GM12892 (cell line): ENCODE measurements around the gene BRD9. TPM values are rescaled to one million over a fixed set of nuclear protein-coding genes. Genes with fewer than 3 reads are reported as not detected.
"Not testable (repeated sequence)": the region's sequence is repeated elsewhere in the genome, so short reads cannot be mapped to it uniquely, and the experiment has no call there.

Experiments
- DNase-seq: peaks from one replicate; pipeline ENCODE4 v3.0.0; 2011; ENCODE audit not compliant: insufficient read length
- FAIRE-seq: peaks from 2 replicates; lab custom pipeline; 2011; peaks lifted over from hg19 to GRCh38; lab: Jason Lieb, UNC
- POLR2A ChIP-seq: IDR thresholded peaks from 2 replicates; pipeline ENCODE4 v1.6.1; 2011; ENCODE audit warnings: low read depth, low read length, control low read depth
- POLR2AphosphoS5 ChIP-seq: IDR thresholded peaks from 2 replicates; pipeline ENCODE4 v1.6.1; 2011; ENCODE audit warnings: low read depth, low read length, control low read depth
- TAF1 ChIP-seq: IDR thresholded peaks from 2 replicates; pipeline ENCODE4 v1.6.1; 2011; ENCODE audit warnings: low read depth, mild to moderate bottlenecking, control low read depth, low read length, borderline replicate concordance
- polyA plus RNA-seq: library from polyadenylated mRNA; unstranded; fragments of >200 nt; gene quantifications from one replicate; pipeline ENCODE4 v1.2.1, GENCODE V29; 2012; ENCODE audit warnings: missing spikeins, inconsistent platforms; ENCODE audit not compliant: missing spikeins

BRD9 gene
- 26.8 TPM for polyA plus RNA-seq

- peak; percentile 83 for FAIRE-seq
- TF ChIP-seq POLR2A (peak; percentile 89), POLR2AphosphoS5 (peak; percentile 72), TAF1 (0 out of 2 replicates have a peak, but pooled peaks have one; percentile 19)
- peak; percentile 100 for DNase-seq
Observed at GRCh38 chr5:892394-893136, at the start of gene BRD9, which contains the start of gene TRIP13. BRD9 (minus strand) TSS chr5:892801; CDS start chr5:892657, 144 bp downstream. TRIP13 (plus strand) TSS chr5:892884; CDS start chr5:892999, 115 bp downstream.

- not testable (repeated sequence) for DNase-seq, FAIRE-seq
Observed at GRCh38 chr5:940741-941140, 48.1 kb upstream of the BRD9 start.

GRCh38 chr5:939368-939767 is 46.8 kb upstream of the BRD9 start:
- no peak for TF ChIP-seq TAF1
- no peak for TF ChIP-seq POLR2AphosphoS5
- no peak for TF ChIP-seq POLR2A
- FAIRE-seq (no peak), DNase-seq (no peak)

- TF ChIP-seq TAF1 (no peak), POLR2AphosphoS5 (no peak), POLR2A (no peak)
- DNase-seq (no peak), FAIRE-seq (no peak)
Observed at GRCh38 chr5:937151-937924, 44.7 kb upstream of the BRD9 start.

- DNase-seq = no peak
- no peak for TF ChIP-seq TAF1
- TF ChIP-seq POLR2AphosphoS5 = no peak
- TF ChIP-seq POLR2A = no peak
- FAIRE-seq = no peak
Observed at GRCh38 chr5:936149-937144, 43.8 kb upstream of the BRD9 start.

- FAIRE-seq (no peak), DNase-seq (no peak)
- TF ChIP-seq TAF1 (no peak), POLR2AphosphoS5 (no peak), POLR2A (no peak)
Observed at GRCh38 chr5:935510-936084, 43.0 kb upstream of the BRD9 start.

- DNase-seq, FAIRE-seq: not testable (repeated sequence)
Observed at GRCh38 chr5:934381-934967, 41.9 kb upstream of the BRD9 start.

GRCh38 chr5:933951-934350 is 41.4 kb upstream of the BRD9 start:
- DNase-seq, FAIRE-seq: not testable (repeated sequence)

GRCh38 chr5:933251-933861 is 40.8 kb upstream of the BRD9 start:
- DNase-seq (no peak), FAIRE-seq (no peak)
- TF ChIP-seq POLR2AphosphoS5 = no peak

GRCh38 chr5:932628-933250 is 40.1 kb upstream of the BRD9 start:
- DNase-seq (no peak), FAIRE-seq (no peak)
- no peak for TF ChIP-seq POLR2A
- no peak for TF ChIP-seq POLR2AphosphoS5
- TF ChIP-seq TAF1 = no peak
